GM21515 (cell line): ENCODE measurements around the gene TACC2.

Experiments
- ATAC-seq: cut with Tn5 transposase; IDR thresholded peaks from one replicate; pipeline ENCODE4 v1.9.1; 2021; ENCODE audit not compliant: unreplicated experiment

The TACC2 gene

GRCh38 chr10:122210481-122211265 is 221.7 kb downstream of the TACC2 start:
- no peak for ATAC-seq

- ATAC-seq = no peak
These were observed 224.4 kb downstream of the TACC2 start for GRCh38 chr10:122213364-122213763.

GRCh38 chr10:122213766-122214165 is 224.8 kb downstream of the TACC2 start:
- no peak for ATAC-seq

- no peak for ATAC-seq
These were observed 227.1 kb downstream of the TACC2 start for GRCh38 chr10:122216047-122216446.

GRCh38 chr10:122219340-122219739 is 230.4 kb downstream of the TACC2 start:
- ATAC-seq = no peak

GRCh38 chr10:122220736-122221135 is 231.8 kb downstream of the TACC2 start:
- ATAC-seq = no peak

DNA sequence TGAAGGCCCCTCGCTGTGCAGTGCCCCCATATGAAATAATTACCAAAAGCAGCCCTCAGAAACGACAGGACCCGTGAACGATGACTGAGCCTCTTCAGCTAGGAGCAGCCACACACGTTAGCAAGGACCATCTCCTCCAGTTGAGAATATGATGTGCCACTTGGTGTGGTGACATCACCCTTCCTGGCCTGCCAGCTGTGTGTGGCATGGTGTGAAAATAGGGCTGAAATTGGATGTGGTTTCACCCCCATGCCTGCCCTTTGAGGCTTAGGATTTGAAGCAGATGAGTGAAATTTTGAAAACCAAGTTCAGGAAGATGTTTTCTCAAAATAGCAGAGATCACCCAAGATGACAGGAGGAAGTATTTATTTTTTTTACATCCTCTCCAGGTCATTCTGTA is 233.0 kb downstream of the TACC2 start:
- no peak for ATAC-seq

GRCh38 chr10:122222638-122223037 is 233.7 kb downstream of the TACC2 start:
- ATAC-seq = no peak

DNA sequence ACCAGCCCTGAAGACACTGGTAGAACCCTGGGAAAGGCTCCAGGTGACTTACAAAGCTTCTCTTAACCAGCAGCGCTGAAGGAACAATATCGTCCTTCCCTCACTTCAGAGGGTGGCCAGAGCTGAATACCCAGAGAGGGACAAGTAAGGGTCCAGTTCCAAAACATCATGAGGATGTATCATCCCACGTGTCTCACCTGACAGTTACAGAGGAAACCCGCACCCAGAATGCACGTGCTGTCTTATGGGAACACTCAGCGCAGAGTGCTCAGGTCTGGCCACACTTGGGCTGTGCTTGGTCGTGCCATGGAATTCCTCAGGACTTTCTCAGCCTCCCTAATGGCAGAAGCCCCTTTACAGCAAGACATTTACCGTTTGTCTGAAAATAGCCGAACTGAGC is 235.2 kb downstream of the TACC2 start:
- no peak for ATAC-seq

DNA sequence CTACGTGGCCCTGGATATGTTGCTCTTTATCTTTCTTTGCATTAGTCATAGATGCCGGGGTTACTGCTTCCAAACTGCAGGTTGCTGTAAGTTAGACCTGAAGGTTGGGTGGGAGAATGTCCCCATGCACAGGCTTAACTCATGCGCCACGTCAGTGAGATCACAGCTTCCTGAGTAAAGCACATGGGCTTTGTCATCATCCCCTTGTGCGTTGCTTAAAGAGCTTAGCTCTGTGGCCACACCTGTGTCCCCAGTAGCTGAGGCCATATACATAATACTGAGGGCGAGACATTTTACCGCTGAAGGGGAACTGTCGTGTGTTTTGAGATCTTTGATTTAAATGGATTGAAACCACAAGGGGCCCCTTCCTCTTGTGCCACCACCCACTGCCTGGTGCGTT is 236.4 kb downstream of the TACC2 start:
- ATAC-seq = no peak

DNA sequence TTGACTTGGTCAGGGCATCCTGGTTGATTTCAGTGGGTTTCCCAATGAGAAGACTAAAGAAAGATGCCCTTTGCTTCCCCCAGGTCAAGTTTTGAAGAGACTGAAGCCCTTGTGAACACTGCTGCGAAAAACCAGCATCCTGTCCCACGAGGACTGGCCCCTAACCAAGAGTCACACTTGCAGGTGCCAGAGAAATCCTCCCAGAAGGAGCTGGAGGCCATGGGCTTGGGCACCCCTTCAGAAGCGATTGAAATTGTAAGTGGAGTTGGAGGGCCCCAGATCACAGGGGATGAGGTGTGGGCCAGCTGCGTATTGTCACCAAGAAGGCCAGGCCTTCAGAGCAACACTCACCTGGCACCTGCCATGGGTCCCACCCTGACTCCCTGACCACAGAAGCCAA is 238.8 kb downstream of the TACC2 start:
- no peak for ATAC-seq

- ATAC-seq = no peak
These were observed 240.7 kb downstream of the TACC2 start for GRCh38 chr10:122229666-122230065.

GRCh38 chr10:122230222-122230621 is 241.3 kb downstream of the TACC2 start:
- ATAC-seq = no peak

GRCh38 chr10:122232769-122233168 is 243.8 kb downstream of the TACC2 start:
- ATAC-seq = no peak

DNA sequence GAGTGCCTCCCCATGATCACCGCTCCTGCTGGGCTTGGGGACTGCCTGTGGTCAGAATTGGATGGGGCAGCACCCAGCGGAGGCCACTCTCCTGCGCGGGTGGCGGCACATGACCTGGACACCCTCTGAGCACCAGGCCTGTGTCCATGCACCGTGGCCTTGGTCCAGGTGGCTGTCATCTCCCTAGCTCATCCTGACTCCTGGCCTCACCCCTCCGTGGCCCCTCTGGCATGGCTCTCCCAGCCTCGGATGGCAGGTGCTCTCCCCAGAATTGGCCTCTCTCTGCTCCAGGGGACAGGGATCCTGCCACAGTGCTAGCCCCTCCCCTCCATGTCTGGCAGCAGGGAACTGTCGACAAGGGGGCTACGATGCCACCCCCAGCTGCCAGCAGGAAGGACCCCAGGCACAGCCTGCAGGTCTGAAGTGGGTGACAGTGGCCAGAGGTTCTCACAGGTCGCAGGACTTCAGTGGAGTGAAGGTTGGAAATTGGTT is 244.9 kb downstream of the TACC2 start:
- no peak for ATAC-seq

- no peak for ATAC-seq
These were observed 245.5 kb downstream of the TACC2 start for GRCh38 chr10:122234416-122234815.

DNA sequence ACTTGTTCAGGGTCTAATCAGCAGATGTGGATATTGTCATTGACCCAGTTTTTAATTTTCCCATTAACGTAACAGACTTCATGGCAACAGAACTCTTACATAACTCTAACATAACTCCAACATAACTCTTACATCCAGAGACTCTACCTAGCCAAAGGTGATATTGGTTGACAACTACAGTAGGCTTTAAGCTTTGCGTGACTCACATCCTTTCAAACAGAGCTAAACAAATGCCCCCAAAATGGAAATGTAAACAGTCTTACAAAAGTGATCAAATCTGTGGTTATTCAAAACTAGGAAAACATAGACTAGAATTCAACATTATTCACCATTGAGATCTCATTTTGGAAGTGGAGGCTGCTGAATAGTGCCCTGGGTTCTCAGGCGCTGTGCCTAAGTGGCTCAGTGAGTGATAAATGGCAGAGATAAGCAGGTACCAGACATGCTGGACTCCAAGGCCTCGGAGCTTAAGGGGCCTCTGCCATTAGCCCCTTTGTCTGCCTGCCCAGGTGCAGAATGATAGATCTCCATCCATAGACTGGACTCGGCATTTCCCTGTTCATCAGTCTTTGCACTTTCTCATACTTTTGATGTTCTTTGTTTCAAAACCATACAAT is 247.8 kb downstream of the TACC2 start:
- no peak for ATAC-seq

- ATAC-seq = no peak
These were observed 248.5 kb downstream of the TACC2 start for GRCh38 chr10:122237331-122237990.

DNA sequence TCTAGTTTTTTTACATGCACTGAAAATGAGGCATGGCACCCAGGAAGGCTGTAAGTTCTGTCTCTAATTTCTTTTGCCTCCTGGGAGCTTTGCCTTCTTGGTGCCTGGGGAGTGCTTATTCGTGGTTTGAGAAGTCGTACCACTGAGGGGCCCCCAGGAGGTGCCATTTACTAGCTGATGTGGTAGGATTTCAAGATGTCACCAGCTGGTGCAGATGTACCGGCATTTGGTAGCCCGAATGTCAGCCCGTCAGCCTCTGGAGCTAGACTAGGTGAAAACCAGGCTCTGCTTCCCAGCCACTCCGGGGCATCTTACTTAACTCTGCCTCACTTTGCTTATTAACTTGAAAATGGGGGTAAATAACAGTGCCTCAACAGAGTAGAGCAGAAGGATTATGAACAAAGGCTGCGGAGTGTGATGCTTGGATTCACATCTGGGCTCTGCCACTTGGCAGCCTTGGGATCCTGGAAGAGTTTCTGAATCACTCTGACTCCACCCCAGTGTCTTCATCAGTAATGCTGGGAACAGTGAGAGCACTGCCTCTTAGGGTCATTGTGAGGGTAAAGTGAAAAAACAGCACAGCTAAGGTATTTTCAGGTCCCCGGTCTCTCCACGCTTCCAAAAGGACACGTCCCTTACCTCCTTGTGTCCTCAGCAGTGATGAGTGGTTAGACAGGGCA is 250.8 kb downstream of the TACC2 start:
- no peak for ATAC-seq

DNA sequence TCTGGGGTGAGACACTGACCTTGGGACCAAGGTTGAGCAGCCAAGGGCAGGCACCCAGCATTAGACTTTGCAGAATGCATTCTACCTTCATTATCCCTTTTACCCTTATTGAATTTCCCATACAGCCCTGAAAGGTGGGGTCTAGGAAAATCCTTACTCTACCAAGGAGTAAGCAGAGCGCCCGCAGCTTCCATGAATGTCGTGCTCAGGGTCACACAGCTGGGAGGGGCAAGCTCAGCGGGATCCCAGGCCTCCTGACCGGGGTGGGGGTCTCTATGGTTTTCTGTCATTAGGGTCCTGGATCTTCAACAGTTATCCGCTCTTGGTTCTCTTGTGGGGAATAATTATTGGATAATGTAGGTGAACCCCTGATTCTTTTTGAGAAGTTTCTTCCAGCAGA is 251.4 kb downstream of the TACC2 start:
- no peak for ATAC-seq

DNA sequence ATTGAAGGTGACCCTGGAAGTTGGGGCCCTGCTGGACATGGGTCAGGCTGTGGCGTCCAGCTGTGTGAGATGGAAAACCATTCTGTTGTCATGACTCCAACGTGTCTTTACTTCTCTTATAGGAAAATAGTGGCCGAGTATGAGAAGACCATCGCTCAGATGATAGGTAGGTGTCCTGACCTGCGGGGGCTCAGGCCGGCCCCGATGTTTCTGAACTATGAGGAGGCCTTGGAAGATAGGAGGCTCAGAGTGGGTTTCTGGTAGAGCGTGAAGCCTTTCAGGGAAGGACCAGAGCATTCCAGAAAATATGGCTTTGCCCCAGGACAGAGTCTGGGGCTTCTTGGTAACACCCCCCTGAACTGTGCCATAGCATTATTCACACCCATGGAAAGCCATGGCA is 252.9 kb downstream of the TACC2 start:
- ATAC-seq = no peak
